Measurements from ENCODE around the gene BEAN1. TPM values are rescaled to one million over a fixed set of nuclear protein-coding genes. Genes with fewer than 3 reads are reported as not detected.

Gene BEAN1
- total RNA-seq, 1 experiment from 2014 or later, result not detected

- in situ Hi-C loops (cut with HindIII; ENCODE audit: low pct_unique_long_range_greater_than_20kb, low sequenced_read_pairs), result no loop called here
- TF ChIP-seq SIN3A (IDR thresholded peaks at IDR 0.05; ENCODE audit: borderline replicate concordance, insufficient read depth, low read depth, low read length) (no peak), REST (IDR thresholded peaks at IDR 0.05; ENCODE audit: insufficient read depth in 1 of 2, low read depth in 2 of 2, low read length in 1 of 2) (no peak), CTCF (IDR thresholded peaks at IDR 0.05) (no peak), TCF7L2 (IDR thresholded peaks at IDR 0.05; ENCODE audit: low read depth, low read length) (no peak), POLR2AphosphoS5 (IDR thresholded peaks at IDR 0.05; ENCODE audit: low read depth, low read length) (no peak)
- ChIA-PET POLR2A (interaction anchor here (0.7 kb wide), 1 partner anchor 595 kb away, joined by 4 read pairs; no protein-coding TSS in a partner anchor), CTCF (no interaction called here)
- Histone ChIP-seq H3K4me1 (ENCODE audit: control insufficient read depth, insufficient read depth, low read length) (no peaks in the 10 kb centered on the region), H3K9me3 (ENCODE audit: control insufficient read depth, insufficient read depth, low read depth, low read length) (no peaks in the 10 kb centered on the region), H3K27me3 (ENCODE audit: control insufficient read depth, insufficient read depth, low read length) (no peaks in the 10 kb centered on the region), H3K36me3 (ENCODE audit: control insufficient read depth, insufficient read depth, low read length) (no peaks in the 10 kb centered on the region), H3K4me3 (ENCODE audit: low read depth in 2 of 2, low read length in 2 of 2) (no peak overlapping the region), H3K27ac (ENCODE audit: low read length) (no peak overlapping the region)
- DNase-seq (ENCODE audit: low read depth, low spot score) (no peak), ATAC-seq (no peak)
- intact Hi-C loops (cut with micrococcal nuclease; ENCODE audit: unreplicated experiment), result no loop called here
- no TSS peak for BruUV-seq (replicated peaks)
Measured at GRCh38 chr16:66418165-66418962, 8.7 kb upstream of the BEAN1 start.

- ChIA-PET POLR2A (no interaction called here), CTCF (no interaction called here)
- Histone ChIP-seq H3K36me3 (ENCODE audit: control insufficient read depth, insufficient read depth, low read length) (no peaks in the 10 kb centered on the region), H3K4me3 (ENCODE audit: low read depth in 2 of 2, low read length in 2 of 2) (no peak overlapping the region), H3K4me1 (ENCODE audit: control insufficient read depth, insufficient read depth, low read length) (no peaks in the 10 kb centered on the region), H3K27me3 (ENCODE audit: control insufficient read depth, insufficient read depth, low read length) (no peaks in the 10 kb centered on the region), H3K27ac (ENCODE audit: low read length) (no peak overlapping the region), H3K9me3 (ENCODE audit: control insufficient read depth, insufficient read depth, low read depth, low read length) (no peaks in the 10 kb centered on the region)
- ATAC-seq (no peak), DNase-seq (ENCODE audit: low read depth, low spot score) (no peak)
- TF ChIP-seq CTCF (IDR thresholded peaks at IDR 0.05), result no peak
- no peak for TF ChIP-seq REST (IDR thresholded peaks at IDR 0.05; ENCODE audit: insufficient read depth in 1 of 2, low read depth in 2 of 2, low read length in 1 of 2)
- intact Hi-C loops (cut with micrococcal nuclease; ENCODE audit: unreplicated experiment), result no loop called here
- no TSS peak for BruUV-seq (replicated peaks)
- in situ Hi-C loops (cut with HindIII; ENCODE audit: low pct_unique_long_range_greater_than_20kb, low sequenced_read_pairs), result no loop called here
Measured at GRCh38 chr16:66419527-66419926, 7.6 kb upstream of the BEAN1 start.

Data from Panc1 (cell line).